Stomach (tissue), 4 donors: Measurements from ENCODE around the gene CD40.
A peak's percentile ranks its signal among the peaks of the same experiment; 100 is the strongest.

Experiments
- POLR2A ChIP-seq, 4 donors: fragments of 450-650 bp; IDR thresholded peaks; one replicate each; pipeline ENCODE4 v1.6.1; 2016; ENCODE audit warnings: antibody characterized with exemption in 4 of 4, control low read depth in 2 of 4, mild to moderate bottlenecking in 1 of 4, moderate library complexity in 1 of 4
- POLR2AphosphoS5 ChIP-seq, 3 donors: sonication (generic); formaldehyde crosslinking; IDR thresholded peaks; one replicate each; pipeline ENCODE4 v1.6.1; 2016; ENCODE audit warnings: antibody characterized with exemption in 3 of 3
- TF ChIP-seq, protein P1 (sequence below), 7 experiments: fragments of 450-650 bp in 4 of 7; fragments of 200-600 bp in 3 of 7; sonication (generic) in 3 of 7; IDR thresholded peaks; one replicate each; pipeline ENCODE4 v1.5.1; 2016 to 2019; ENCODE audit warnings: antibody characterized with exemption in 7 of 7, control low read depth in 2 of 7, mild to moderate bottlenecking in 1 of 7

DNA sequence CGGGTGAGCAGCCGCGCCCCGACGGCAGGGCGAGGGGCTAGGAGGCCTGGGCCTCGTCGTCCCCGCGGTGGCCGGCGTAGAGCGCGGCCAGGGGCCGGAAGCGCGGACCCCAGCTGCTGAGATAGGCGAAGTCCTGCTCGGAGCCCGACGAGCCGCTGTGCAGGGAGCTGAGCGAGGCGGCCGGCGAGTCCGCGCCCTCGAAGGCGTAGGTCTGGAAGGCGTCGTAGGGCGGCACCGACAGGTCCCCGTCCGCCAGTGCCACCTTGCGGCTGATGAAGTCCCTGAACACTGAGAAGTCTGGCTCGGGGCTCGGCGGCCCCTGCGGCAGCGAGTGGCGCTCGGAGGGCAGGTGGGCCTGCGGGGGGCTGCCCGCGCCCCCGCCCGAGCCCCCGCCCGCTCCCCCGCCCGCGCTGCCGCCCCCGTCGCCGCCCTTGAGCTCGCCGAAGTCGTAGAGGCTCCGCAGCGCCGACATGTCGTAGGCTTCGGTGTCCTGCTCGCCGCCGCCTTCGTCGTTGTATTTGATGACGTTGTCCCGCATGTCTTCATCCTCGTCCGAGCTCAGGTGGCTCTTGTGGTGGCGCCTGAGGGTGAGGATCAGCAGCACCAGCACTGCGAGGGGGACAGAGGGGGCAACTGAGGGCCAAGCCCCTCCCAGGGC, 56.5 kb downstream of the CD40 start:
- TF ChIP-seq, protein P1, sequence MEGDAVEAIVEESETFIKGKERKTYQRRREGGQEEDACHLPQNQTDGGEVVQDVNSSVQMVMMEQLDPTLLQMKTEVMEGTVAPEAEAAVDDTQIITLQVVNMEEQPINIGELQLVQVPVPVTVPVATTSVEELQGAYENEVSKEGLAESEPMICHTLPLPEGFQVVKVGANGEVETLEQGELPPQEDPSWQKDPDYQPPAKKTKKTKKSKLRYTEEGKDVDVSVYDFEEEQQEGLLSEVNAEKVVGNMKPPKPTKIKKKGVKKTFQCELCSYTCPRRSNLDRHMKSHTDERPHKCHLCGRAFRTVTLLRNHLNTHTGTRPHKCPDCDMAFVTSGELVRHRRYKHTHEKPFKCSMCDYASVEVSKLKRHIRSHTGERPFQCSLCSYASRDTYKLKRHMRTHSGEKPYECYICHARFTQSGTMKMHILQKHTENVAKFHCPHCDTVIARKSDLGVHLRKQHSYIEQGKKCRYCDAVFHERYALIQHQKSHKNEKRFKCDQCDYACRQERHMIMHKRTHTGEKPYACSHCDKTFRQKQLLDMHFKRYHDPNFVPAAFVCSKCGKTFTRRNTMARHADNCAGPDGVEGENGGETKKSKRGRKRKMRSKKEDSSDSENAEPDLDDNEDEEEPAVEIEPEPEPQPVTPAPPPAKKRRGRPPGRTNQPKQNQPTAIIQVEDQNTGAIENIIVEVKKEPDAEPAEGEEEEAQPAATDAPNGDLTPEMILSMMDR (IDR thresholded peaks at IDR 0.05): peak in 4 of 7 experiments; percentile 30 to 51 (median 46)
- TF ChIP-seq POLR2A (IDR thresholded peaks at IDR 0.05) (no peak), POLR2AphosphoS5 (IDR thresholded peaks at IDR 0.05) (no peak)
